Gastroesophageal sphincter (tissue), 3 donors: Measurements from ENCODE around the gene RGL1.

ENCODE experiments used
- CTCF ChIP-seq, 4 experiments: fragments of 200-600 bp in 2 of 4; fragments of 450-650 bp in 2 of 4; sonication (generic) in 1 of 4; IDR thresholded peaks; one replicate each; pipeline ENCODE4 v1.5.1; 2017 to 2019; ENCODE audit warnings: antibody characterized with exemption in 4 of 4, mild to moderate bottlenecking in 2 of 4, moderate library complexity in 2 of 4
- EP300 ChIP-seq: sonication (generic); formaldehyde crosslinking; IDR thresholded peaks from one replicate; pipeline ENCODE4 v1.6.1; 2017; ENCODE audit warnings: antibody characterized with exemption, mild to moderate bottlenecking
- POLR2A ChIP-seq, 2 donors: fragments of 450-650 bp; IDR thresholded peaks; one replicate each; pipeline ENCODE4 v1.6.1; 2017; ENCODE audit warnings: antibody characterized with exemption in 2 of 2, mild to moderate bottlenecking in 2 of 2, moderate library complexity in 1 of 2
- POLR2AphosphoS5 ChIP-seq: sonication (generic); formaldehyde crosslinking; IDR thresholded peaks from one replicate; pipeline ENCODE4 v1.6.1; 2017; ENCODE audit warnings: antibody characterized with exemption

GRCh38 chr1:183847641-183848040 lies 42.7 kb downstream of the RGL1 start:
- TF ChIP-seq POLR2A (IDR thresholded peaks at IDR 0.05) (no peak), CTCF (IDR thresholded peaks at IDR 0.05) (no peak), EP300 (no peak), POLR2AphosphoS5 (no peak)
